Adrenal gland (tissue), 12 donors: ENCODE data around the gene SAMD4A. TPM values are rescaled to one million over a fixed set of nuclear protein-coding genes. Genes with fewer than 3 reads are reported as not detected.
A peak's percentile ranks its signal among the peaks of the same experiment; 100 is the strongest.

Source experiments
- DNase-seq, 7 donors: peaks; one replicate each; pipeline ENCODE4 v3.0.0-alpha.2; 2019 to 2020
- H3K27ac ChIP-seq, 5 donors: fragments of 200-600 bp; sonication (generic) in 4 of 5; 1 replicate in 3 of 5; 2 replicates in 2 of 5; pipeline versions ENCODE4 v1.5.1 to v1.8.0; 2016 to 2020; ENCODE audit warnings: mild to moderate bottlenecking in 1 of 5
- H3K27me3 ChIP-seq: fragments of 200-600 bp; 2 replicates; pipeline ENCODE4 v1.8.0; 2021
- H3K36me3 ChIP-seq, 2 donors: fragments of 200-600 bp; replicated peaks in 1 of 2; 1 replicate in 1 of 2; 2 replicates in 1 of 2; pipeline versions ENCODE4 v1.5.1 to v1.8.0; 2018 to 2022
- H3K4me1 ChIP-seq, 2 donors: fragments of 200-600 bp; replicated peaks in 1 of 2; 1 replicate in 1 of 2; 2 replicates in 1 of 2; pipeline versions ENCODE4 v1.5.1 to v1.8.0; 2018 to 2021
- H3K4me3 ChIP-seq, 4 donors: fragments of 200-600 bp; sonication (generic) in 3 of 4; one replicate each; pipeline ENCODE4 v1.5.1; 2016 to 2018
- H3K9me3 ChIP-seq, 3 donors: fragments of 200-600 bp; sonication (generic) in 1 of 3; replicated peaks in 1 of 3; 1 replicate in 2 of 3; 2 replicates in 1 of 3; pipeline versions ENCODE4 v1.5.1 to v1.8.0; 2016 to 2021
- POLR2A ChIP-seq, 2 donors: fragments of 450-650 bp; IDR thresholded peaks; one replicate each; pipeline ENCODE4 v1.6.1; 2017; ENCODE audit warnings: antibody characterized with exemption in 2 of 2, mild to moderate bottlenecking in 2 of 2, moderate library complexity in 1 of 2
- WGBS, 4 donors: extraction: QIAGEN DNeasy Blood & Tissue Kit in 2 of 4; methylation state at CpG; one replicate each; pipeline versions ENCODE4 v1.1.5 to v1.1.7; 2013 to 2017; 5-methylcytosine and 5-hydroxymethylcytosine counted together
- intact Hi-C, 2 donors: fragments of 100-400 bp; cut with DNase I; formaldehyde crosslinking; loops; one replicate each; pipeline versions ENCODE4 v1.14.1 to v1.15.0; 2022 to 2023
- polyA plus RNA-seq, 3 donors: library from polyadenylated mRNA; stranded (reverse); fragments of 200-250 nt in 2 of 3; fragments of 350-450 nt in 1 of 3; fragmentation: Illumina TruSeq in 1 of 3; extraction: RNeasy Lipid Tissue Mini Kit (QIAGEN cat#74804) in 1 of 3; gene quantifications; one replicate each; pipeline ENCODE4 v1.2.3, GENCODE V29; 2013 to 2014
- total RNA-seq, 9 donors: library from RNA; depleted of rRNA in 4 of 9; stranded (reverse); fragments of >200 nt in 4 of 9; fragments of 120-200 nt in 1 of 9; fragmentation: NEBNext Ultra II Directional in 1 of 9; extraction: Animal tissue kit (Norgen Biotek cat#: 25700) in 1 of 9; gene quantifications; one replicate each; pipeline versions ENCODE4 v1.1.0 to v1.2.4, GENCODE V29; 2013 to 2023
- TF ChIP-seq, protein P1 (sequence below), 6 experiments: fragments of 450-650 bp in 4 of 6; fragments of 200-600 bp in 2 of 6; sonication (generic) in 1 of 6; IDR thresholded peaks; 1 replicate in 5 of 6; 2 replicates in 1 of 6; pipeline versions ENCODE4 v1.5.1 to v1.8.0; 2016 to 2021; ENCODE audit warnings: antibody characterized with exemption in 6 of 6, mild to moderate bottlenecking in 2 of 6, moderate library complexity in 1 of 6
- donor health status: healthy with polysubstance abuse.
- donor health status: Bipolar disorder and iron deficiency.
- donor health status: DM: yes; HTN: yes; CAD: no.
- donor health status: DM: no; HTN: no; CAD: no.
- donor health status: DM: no; HTN: no; CAD: no.
- donor health status: DM: yes; HTN: yes; CAD: no.

Gene SAMD4A
- total and polyA plus RNA-seq, 12 donors: 2.2 to 13.2 (median 8.3) TPM

DNA sequence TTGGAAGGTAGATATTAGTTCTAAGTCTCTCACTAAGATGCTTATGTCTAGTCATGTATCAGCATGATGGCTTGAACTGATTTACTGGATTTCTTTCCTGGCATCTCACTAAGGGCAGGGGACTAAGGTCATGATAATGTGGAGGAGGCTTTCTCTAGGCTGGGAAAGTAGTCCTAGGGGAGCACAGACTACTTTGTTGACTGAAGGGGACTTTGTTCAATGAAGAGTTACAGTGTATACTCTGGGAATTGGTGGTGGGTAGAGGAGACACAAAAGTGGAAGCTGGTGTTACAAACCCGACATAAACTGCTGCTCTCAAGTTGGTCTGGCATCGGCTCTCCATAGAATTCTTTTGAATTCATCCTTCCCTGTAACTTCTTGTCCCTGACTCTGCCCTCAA is 75.2 kb downstream of the SAMD4A start:
- H3K27me3 ChIP-seq: no peaks in the 10 kb centered on the region
- DNase-seq: no peak
- H3K27ac ChIP-seq: no peak overlapping the region
- no peaks in the 10 kb centered on the region for H3K9me3 ChIP-seq
- H3K4me3 ChIP-seq: no peak overlapping the region
- no peaks in the 10 kb centered on the region for H3K36me3 ChIP-seq
- WGBS, 4 donors: 50 to 75% (median 62%) methylated on average over 2 of the region's 2 CpGs
- intact Hi-C loops: loop anchor here in 1 of 2 donors (10.0 kb wide), 1 partner anchor 67 kb away; no protein-coding TSS in a partner anchor
- TF ChIP-seq POLR2A (IDR thresholded peaks at IDR 0.05): no peak
- TF ChIP-seq, protein P1, sequence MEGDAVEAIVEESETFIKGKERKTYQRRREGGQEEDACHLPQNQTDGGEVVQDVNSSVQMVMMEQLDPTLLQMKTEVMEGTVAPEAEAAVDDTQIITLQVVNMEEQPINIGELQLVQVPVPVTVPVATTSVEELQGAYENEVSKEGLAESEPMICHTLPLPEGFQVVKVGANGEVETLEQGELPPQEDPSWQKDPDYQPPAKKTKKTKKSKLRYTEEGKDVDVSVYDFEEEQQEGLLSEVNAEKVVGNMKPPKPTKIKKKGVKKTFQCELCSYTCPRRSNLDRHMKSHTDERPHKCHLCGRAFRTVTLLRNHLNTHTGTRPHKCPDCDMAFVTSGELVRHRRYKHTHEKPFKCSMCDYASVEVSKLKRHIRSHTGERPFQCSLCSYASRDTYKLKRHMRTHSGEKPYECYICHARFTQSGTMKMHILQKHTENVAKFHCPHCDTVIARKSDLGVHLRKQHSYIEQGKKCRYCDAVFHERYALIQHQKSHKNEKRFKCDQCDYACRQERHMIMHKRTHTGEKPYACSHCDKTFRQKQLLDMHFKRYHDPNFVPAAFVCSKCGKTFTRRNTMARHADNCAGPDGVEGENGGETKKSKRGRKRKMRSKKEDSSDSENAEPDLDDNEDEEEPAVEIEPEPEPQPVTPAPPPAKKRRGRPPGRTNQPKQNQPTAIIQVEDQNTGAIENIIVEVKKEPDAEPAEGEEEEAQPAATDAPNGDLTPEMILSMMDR (IDR thresholded peaks at IDR 0.05): no peak
- H3K4me1 ChIP-seq: no peaks in the 10 kb centered on the region

DNA sequence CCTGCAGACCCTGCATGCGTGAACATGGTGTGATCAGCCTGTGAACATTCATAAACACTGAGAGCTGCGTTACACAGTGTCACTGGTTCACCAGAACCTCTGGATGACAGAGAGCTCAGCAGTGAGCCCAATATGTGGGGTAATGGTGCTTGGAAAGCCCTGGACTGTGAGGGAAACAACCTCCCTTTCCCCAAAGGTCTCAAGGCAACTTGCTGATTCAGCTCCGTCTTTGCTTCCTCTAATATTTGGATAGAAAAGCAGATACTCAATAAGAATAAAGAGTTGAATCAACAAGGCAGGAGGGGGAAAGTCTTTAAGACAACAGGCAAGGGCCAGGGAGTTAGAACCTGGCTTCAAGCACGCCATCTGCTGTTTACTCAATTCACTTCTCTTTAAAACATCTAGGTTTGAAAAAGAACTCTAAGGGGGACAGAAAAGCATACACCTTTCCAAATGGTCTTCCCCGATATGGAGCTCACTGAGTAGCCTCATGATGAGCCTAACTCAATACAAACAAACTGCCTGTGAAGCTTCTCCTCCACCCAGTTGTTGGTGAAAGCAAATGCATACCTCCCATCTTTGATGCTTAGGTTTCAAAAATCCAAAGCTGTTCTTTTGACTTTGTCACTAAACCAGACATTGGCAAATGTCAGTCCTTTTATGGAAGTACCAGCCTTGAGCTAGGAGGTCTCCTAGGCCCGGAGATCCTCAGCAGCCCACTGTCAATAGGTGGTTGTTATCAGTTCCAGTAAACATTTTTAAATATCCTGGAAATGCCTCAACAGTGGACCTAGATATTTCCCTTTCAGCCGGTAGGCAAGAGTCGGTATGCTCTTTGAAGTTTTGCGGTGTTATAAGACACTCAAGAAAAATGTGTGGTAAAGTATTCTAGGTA is 76.1 kb downstream of the SAMD4A start:
- no peaks in the 10 kb centered on the region for H3K36me3 ChIP-seq
- H3K4me1 ChIP-seq: no peaks in the 10 kb centered on the region
- H3K27ac ChIP-seq: no peak overlapping the region
- TF ChIP-seq POLR2A (IDR thresholded peaks at IDR 0.05): no peak
- TF ChIP-seq, protein P1 (IDR thresholded peaks at IDR 0.05): peak in 4 of 6 experiments; percentile 15 to 27 (median 19)
- H3K9me3 ChIP-seq: no peaks in the 10 kb centered on the region
- no peak overlapping the region for H3K4me3 ChIP-seq
- WGBS, 4 donors: 78 to 86% (median 82%) methylated on average over 9 of the region's 9 CpGs
- no peaks in the 10 kb centered on the region for H3K27me3 ChIP-seq
- DNase-seq: no peak
- intact Hi-C loops: loop anchor here in 1 of 2 donors (10.0 kb wide), 1 partner anchor 68 kb away; no protein-coding TSS in a partner anchor

DNA sequence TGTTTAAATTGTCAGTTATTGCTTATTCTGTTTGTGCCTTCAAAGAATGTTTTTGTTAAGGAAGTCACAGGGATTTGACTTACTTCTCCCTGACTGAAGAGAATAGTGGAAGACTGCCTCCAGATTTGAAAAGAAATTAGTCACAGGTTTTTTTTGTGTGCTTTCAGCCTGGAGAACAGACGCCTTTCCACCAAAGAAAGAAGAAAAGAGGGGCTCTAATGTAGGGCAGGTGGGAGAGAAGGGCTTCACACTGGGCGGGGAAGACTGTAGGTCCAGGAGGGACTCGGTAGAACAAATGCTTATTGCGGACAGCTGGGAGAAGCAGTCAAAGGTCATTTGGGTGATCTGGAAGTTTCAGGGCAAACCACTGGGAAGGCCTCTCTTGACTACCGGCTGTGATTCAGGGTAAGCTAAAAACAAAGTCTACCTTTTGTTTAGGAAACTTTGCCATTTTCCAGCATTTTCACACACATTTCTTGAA is 76.8 kb downstream of the SAMD4A start:
- TF ChIP-seq, protein P1 (IDR thresholded peaks at IDR 0.05): no peak
- Histone ChIP-seq H3K4me3 (no peak overlapping the region), H3K27me3 (no peaks in the 10 kb centered on the region), H3K27ac (no peak overlapping the region), H3K36me3 (no peaks in the 10 kb centered on the region), H3K4me1 (no peaks in the 10 kb centered on the region), H3K9me3 (no peaks in the 10 kb centered on the region)
- WGBS, 4 donors: 87 to 97% (median 89%) methylated on average over 5 of the region's 5 CpGs
- DNase-seq: no peak
- intact Hi-C loops: loop anchor here in 1 of 2 donors (10.0 kb wide), 1 partner anchor 69 kb away; no protein-coding TSS in a partner anchor

DNA sequence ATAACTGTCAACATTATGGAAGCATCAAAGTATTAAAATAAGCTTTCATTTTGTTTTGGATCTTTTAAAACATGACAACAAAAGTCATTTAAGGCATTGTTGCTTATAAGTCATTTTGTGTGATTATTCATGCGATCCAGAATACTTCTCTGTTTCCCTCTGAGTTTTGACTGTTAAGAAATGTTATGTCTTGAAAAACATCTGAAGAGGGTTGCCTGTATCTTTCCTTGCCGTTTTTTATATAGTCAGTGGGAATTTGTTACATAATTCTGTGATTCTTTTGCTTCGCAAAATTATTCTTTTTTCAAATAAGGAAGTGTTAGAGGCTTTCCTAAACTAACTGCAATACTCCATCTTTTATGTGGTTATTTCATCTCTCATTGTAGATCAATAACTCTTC is 78.7 kb downstream of the SAMD4A start:
- Histone ChIP-seq H3K36me3 (no peaks in the 10 kb centered on the region), H3K4me3 (no peak overlapping the region), H3K27me3 (no peaks in the 10 kb centered on the region), H3K9me3 (no peaks in the 10 kb centered on the region), H3K4me1 (peaks cover 0 to 13% of the 10 kb centered on the region in 2 donors), H3K27ac (no peak overlapping the region)
- intact Hi-C loops: loop anchor here in 1 of 2 donors (10.0 kb wide), 1 partner anchor 71 kb away; no protein-coding TSS in a partner anchor
- 72 to 85% (median 74%) methylated on average over 3 of the region's 3 CpGs for WGBS, 4 donors
- TF ChIP-seq, protein P1 (IDR thresholded peaks at IDR 0.05): no peak
- TF ChIP-seq POLR2A (IDR thresholded peaks at IDR 0.05): no peak
- no peak for DNase-seq
